Frontal cortex (tissue), 4 donors: ENCODE measurements around the gene THOC6. TPM values are rescaled to one million over a fixed set of nuclear protein-coding genes. Genes with fewer than 3 reads are reported as not detected.

ENCODE experiments used
- DNase-seq, 2 donors: peaks; one replicate each; pipeline ENCODE4 v3.0.0; 2012; ENCODE audit warnings: low spot score in 2 of 2
- FAIRE-seq: peaks from 2 replicates; lab custom pipeline; 2012; peaks lifted over from hg19 to GRCh38; lab: Jason Lieb, UNC
- total RNA-seq: library from RNA; depleted of rRNA; stranded (reverse); fragments of >200 nt; gene quantifications from one replicate; pipeline ENCODE4 v1.2.3, GENCODE V29; 2014
- donor health status: control.
- donor health status: control.
- donor health status: control.

Gene THOC6
- total RNA-seq, 1 donor from 2014 or later, result 6.1 TPM

DNA sequence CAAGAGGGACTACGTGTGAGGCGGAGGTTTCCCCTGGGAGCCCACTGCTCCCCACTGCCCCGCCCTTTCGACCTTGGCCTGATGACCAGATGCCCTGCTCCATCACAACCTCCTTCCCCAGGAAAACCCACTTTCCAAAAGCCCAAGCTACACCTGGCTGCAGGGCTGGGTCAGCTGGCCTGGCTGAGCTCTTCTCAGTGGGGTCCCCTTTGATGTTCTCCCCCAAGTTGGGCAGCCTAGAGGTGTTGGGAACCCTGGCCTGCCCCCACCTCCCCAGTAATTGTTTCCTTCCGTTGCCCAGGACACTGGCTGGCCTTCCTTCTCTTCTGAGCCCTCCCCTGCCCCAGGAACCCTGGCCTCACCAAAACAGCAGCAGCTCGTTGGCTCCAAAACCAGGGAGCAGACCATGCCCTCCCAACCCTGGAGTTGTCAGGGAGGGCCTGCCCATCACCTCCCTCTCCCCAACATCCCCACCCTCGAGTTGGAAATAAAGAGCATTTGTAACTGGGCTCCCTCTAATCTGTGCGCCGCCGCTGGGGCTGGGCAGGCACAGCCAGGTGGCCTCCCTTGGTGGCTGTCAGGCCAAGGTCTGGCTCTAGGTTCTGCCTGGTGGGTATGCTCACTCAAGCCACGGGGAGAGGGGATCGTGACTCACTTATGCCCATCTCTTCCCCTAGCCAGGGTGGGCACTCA, 9.7 kb upstream of the THOC6 start:
- FAIRE-seq, result no peak
- no peak for DNase-seq

DNA sequence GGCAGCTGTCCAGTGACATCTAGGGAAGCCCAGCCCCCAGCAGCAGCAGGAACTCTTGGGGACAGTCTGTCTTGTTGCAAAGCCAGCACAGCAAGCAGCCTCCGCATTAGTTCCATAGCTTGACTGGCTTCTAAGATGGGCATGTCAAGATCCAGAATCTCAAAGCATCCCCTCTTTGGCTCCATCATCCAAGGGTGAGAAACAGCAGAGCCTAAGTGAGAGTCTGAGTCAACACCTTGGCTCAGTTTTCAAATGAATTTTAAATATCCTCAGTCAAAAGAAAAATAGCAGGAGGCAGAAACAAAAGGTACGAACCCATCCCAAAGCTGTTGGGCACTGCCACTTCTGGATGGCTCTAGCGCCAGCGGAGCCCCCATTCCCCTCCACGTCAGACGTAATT, 8.9 kb upstream of the THOC6 start:
- no peak for DNase-seq
- FAIRE-seq, result no peak

DNA sequence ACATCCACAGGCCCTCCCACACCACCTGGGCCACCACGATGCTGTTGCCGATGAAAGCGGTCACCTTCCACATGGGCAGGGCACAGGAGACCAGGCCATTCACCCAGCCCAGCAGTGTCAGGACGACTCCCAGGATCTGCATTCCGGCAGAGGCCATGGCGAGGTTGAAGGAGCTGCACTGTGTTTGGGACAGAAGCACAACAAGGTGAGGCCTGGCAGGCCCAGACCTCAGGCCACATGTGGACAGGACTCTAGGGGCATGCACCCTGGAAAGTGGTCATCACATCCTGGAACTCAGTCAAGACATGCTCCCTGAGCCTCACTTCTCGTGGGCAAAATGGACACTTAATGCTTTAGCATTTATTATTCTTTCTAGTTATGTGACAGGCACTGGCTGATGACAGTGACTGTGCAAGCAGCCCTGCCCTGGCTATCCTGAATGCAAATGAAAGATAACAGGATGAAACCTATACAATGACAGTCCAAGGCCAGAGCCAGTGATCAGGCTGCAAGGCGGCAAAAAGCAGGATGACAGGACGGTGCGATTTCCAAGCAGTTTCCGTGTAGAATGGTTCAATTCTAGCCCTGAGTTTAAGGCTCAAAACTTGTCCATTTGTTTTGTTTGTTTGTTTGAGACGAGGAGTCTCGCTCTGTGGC, 7.8 kb upstream of the THOC6 start:
- FAIRE-seq, result no peak
- no peak for DNase-seq

DNA sequence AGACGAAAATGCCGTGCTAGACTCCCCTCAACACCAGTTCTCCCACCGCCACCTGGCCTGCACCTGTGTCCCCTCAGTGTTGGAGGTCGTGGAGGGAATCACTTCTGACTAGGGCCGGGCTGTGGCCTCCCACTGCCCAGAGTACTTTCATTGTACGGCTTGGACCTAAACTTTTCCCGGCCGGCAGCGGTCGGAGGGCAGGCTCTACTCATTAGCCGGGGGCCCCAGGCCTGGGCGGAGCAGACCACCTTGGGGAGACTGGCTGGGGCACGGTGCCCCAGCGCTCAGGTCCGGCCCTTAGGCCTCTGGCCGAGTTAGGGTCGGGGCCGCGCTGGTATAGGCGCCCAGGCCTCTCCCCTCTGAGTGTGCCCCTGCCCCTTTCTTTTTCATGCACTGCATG, 6.5 kb upstream of the THOC6 start:
- no peak for DNase-seq

DNA sequence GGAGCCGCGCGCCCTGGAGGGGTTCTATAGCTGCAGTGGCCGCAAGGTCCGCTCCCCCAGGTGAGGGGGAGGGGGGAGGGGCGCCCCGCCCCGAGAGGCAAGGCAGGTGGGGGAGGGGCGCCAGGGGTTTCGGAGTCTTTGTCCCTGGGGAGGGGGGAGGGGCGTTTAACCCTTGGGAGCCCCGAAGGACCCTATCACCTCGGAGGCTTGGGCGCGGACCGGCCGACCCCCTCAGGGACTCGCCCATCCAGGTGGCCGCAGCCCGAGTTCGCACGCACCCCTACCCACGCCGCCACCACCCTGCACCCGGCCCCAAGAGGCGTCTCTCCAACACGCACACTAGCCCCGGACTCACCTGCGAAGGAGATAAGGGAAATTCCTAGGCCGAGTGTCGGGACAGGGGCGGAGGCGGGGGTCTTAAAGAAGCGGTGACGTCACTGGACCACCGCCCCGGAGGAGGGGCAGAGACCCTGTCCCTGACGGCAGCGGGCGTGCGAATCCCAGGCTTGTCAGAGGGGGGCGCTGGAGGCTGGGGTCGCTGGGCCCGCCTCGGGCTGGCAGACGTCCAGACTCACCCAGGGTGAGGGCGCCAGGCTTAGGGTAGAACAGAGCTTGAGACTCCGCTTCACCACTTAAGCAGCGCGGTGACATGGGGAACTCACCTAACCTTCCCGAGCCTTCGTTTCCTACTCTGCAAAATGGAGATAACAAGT, 5.9 kb upstream of the THOC6 start, which contains the start of gene CLDN6:
CLDN6 (minus strand) TSS at position 390 of the 713 bp plus-strand sequence. CDS start 2,162 bp downstream, outside the sequence.
- FAIRE-seq (no peak), DNase-seq (no peak)

More for the DNA sequence above, 6.5 kb upstream of the THOC6 start:
- no peak for FAIRE-seq

DNA sequence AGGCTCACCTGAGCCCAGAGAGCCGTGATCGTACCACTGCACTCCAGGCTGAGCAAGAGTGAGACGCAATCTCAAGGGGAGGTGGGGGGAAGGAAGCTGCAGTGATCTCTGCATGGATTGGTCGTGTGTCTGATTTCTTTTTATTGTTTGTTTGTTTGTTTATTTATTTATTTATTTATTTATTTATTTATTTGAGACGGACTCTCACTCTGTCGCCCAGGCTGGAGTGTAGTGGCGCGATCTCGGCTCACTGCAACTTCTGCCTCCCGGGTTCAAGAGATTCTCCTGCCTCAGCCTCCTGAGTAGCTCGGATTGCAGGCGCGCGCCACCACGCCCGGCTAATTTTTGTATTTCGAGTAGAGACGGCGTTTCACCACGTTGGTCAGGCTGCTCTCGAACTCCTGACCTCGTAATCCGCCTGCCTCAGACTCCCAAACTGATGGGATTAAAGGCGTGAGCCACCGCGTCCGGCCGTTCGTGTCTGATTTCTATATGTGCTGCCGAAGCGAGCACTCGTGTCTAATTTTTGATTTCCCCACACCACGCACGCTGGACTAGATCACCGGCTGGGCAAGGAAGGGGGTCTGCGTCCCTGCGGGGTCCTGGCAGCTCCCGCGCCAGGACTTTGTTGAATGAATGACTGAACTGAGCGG, 4.1 kb upstream of the THOC6 start:
- FAIRE-seq (no peak), DNase-seq (no peak)

DNA sequence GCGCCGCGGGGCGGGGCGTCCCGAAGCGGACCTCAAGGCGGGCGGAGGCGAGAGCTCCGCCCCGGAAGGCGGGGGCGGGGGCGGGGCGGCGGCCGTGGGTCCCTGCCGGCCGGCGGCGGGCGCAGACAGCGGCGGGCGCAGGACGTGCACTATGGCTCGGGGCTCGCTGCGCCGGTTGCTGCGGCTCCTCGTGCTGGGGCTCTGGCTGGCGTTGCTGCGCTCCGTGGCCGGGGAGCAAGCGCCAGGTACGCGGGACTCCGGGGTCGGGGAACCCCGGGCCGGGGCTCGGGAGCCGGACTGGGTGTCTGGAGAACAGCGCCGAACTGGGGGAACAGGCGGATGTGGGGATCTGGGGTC, 3.6 kb upstream of the THOC6 start, which contains the start of gene TNFRSF12A:
TNFRSF12A (plus strand) TSS at position 122 of the 357 bp plus-strand sequence; CDS start at position 152, 30 bp downstream.
- FAIRE-seq (no peak), DNase-seq (peak; percentile 83 to 91)

DNA sequence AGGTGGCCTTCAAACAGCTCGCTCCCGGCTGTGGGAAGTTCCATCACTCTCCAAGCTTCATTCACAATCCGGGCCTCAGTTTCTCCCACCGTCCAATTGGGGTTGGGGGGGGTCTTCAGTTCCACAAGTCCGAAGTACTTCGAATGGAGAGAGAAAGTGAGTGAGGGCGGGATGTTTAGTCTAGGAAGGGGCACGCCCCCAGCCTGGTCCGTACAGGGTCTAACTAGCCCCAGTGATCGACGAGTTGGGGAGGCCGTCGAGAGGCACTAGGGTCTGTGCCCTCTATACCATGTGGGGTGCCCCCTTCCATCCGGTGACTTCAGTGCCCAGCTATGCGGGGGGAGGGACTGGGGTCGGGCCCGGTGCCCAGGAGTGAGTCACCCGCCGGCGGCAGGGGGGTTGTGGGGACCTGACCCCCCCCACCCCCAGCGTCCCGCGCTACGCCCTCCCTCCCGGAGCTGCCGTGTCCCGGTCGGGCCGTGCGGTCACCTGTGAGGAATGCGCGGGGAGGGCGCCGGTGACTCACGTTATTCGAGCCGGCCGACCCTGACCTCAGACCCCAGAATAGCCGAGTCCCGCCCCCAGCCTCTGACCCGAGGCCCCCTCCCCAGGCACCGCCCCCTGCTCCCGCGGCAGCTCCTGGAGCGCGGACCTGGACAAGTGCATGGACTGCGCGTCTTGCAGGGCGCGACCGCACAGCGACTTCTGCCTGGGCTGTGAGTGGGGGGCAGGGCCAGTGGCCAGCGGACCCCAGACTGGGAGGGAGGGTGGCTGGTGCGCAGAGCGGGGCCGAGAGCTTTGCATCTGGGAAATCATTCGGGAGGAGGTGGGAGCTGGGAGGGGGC, 3.0 kb upstream of the THOC6 start:
- peak; percentile 77 to 83 for DNase-seq
- FAIRE-seq, result no peak

DNA sequence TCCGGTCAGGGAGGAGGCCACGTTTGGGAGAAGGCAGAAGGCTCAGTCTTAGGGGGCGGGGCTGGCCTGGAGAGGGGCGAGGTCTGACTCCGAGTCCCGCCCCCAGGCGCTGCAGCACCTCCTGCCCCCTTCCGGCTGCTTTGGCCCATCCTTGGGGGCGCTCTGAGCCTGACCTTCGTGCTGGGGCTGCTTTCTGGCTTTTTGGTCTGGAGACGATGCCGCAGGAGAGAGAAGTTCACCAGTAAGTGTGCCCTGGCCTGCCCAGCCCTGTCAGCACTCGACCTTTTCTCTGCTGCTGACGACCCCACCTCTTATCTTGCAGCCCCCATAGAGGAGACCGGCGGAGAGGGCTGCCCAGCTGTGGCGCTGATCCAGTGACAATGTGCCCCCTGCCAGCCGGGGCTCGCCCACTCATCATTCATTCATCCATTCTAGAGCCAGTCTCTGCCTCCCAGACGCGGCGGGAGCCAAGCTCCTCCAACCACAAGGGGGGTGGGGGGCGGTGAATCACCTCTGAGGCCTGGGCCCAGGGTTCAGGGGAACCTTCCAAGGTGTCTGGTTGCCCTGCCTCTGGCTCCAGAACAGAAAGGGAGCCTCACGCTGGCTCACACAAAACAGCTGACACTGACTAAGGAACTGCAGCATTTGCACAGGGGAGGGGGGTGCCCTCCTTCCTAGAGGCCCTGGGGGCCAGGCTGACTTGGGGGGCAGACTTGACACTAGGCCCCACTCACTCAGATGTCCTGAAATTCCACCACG, 2.2 kb upstream of the THOC6 start:
- FAIRE-seq (no peak), DNase-seq (no peak)

DNA sequence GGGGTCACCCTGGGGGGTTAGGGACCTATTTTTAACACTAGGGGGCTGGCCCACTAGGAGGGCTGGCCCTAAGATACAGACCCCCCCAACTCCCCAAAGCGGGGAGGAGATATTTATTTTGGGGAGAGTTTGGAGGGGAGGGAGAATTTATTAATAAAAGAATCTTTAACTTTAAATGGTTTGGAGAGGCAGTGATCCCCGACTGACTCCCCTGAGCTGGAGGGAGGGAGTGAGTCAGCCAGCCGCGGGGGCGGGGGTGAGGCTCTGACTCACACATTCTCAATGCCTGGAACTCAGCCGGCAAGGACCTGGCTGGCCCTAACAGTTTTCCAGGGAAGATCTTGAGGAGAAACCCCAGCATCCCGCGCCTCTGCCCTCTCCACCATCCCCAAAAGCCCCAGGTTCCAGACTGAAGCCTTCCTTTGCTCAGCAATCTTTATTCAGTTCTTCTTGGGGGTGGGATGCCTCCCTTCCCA, 1.6 kb upstream of the THOC6 start:
- no peak for FAIRE-seq
- peak in 1 of 2 donors; percentile 81 for DNase-seq

DNA sequence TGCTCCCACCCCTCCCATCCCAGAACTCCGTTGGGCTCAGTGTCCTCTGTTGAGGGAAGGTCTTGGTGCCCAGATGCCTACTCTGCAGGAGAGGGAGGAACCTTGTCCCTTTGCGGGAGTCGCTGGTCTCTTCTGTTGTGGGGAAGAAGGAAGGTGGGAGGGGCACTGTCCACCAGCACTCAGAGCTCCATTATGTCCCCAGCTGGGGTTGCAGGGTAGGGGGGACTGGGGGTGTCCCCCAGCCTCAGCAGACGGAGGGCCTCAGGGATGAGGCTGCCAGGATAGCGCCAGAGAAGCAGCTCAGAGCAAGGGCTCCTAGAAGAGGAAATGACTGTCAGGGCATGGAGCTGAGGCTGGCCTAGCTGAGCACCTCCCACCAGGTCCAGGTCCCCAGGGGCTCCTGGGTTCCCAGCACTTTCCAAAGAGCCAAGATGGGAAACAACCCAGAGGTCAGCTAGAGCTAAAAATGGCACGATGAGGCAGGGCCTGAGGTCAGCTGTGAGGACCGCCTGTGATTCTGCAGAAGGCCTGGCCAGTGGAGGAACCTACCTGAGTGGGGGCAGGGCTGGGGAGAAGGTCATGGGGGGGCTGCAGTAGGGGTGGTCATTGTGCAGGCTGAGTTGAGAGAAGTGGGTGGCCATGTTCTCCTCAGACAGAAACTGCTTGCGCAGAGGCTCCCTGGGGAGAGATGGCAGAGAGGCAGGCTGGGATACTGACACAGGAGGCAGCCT, 986 bp upstream of the THOC6 start:
- DNase-seq (peak in 1 of 2 donors; percentile 35), FAIRE-seq (no peak)

DNA sequence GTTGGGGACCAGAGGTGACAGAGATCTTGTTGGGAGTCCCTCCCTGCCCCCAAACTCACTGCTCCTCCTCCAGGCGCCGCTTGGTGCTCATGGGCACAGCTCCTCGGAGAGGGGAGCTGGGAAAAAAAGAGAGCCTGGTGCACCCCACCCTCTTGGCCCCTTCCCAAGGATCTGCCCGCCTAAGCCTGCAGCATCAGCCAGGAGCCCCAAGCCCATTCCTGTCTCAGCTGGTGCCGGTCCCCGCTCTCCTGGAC, 493 bp upstream of the THOC6 start:
- FAIRE-seq (no peak), DNase-seq (peak in 1 of 2 donors; percentile 52)

DNA sequence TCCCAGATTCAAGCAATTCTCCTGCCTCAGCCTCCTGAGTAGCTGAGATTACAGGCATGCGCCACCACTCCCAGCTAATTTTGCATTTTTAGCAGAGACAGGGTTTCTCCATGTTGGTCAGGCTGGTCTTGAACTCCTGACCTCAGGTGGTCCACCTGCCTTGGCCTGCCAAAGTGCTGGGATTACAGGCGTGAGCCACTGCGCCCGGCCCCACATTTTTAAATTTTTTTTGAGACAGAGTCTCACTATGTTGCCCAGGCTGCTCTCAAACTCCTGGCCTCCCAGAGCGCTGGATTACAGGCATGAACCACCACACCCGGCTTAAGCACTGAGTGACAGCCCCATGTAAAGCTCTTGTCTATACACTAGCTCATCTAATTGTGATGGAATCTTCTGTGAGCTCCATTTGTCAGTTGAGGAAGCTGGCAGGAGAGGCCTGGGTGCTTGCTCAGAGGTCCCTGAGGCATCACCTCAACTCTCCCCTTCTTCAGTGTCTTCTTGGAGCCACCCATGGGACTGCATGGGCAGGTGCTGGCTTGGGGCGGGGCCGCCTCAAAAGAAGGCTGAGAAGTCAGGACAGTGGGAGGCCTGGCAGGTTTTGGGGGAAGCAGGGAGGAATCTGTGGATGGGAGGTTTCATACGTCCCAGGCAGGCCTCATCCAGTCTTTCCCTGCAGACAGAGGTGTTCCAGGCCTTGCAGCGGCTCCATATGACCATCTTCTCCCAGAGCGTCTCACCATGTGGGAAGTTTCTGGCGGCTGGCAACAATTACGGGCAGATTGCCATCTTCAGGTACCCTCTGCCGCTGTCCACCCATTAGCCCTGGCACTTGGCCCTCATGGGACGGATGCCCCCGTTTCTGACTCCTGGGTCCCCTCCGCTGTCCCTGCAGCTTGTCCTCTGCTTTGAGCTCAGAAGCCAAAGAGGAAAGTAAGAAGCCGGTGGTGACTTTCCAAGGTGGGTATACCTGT, 1.5 kb downstream of the THOC6 start:
- FAIRE-seq (no peak), DNase-seq (no peak)

DNA sequence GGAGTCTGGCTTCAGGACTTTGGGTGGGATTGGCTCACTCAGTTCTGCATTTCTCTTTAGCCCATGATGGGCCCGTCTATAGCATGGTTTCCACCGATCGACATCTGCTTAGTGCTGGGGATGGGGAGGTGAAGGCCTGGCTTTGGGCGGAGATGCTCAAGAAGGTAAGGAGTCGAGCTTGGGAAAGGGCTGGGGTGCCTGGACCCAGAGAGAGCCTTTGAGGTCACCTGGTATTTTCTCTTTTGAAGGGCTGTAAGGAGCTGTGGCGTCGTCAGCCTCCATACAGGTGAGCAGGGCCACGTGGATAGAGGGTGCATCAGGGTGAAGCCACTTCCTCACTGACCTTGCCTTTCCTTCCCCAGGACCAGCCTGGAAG, 2.2 kb downstream of the THOC6 start:
- DNase-seq (no peak), FAIRE-seq (no peak)

DNA sequence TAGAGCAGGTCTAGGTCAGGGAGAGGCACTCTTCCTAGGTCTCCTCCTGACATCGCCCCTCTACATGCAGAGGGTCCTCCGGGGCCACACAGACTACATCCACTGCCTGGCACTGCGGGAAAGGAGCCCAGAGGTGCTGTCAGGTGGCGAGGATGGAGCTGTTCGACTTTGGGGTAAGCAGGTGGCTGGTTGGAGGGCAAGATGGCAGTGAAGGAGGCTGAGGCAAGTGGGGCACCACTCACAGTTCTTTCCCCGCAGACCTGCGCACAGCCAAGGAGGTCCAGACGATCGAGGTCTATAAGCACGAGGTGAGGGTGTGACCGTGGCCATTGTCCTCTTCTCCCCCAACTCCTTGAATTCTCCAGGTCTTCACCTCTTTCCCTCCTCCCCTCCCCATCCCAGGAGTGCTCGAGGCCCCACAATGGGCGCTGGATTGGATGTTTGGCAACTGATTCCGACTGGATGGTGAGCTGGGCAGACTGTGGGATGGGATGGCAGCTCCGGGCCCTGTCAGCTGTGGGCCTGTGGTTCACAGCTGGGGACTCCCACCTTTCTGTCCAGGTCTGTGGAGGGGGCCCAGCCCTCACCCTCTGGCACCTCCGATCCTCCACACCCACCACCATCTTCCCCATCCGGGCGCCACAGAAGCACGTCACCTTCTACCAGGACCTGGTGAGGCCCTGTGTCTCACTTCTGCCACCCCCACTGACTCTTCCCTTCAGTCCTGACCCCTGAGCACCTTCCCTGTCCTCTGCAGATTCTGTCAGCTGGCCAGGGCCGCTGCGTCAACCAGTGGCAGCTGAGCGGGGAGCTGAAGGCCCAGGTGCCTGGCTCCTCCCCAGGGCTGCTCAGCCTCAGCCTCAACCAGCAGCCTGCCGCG, 3.0 kb downstream of the THOC6 start:
- DNase-seq (no peak), FAIRE-seq (no peak)

DNA sequence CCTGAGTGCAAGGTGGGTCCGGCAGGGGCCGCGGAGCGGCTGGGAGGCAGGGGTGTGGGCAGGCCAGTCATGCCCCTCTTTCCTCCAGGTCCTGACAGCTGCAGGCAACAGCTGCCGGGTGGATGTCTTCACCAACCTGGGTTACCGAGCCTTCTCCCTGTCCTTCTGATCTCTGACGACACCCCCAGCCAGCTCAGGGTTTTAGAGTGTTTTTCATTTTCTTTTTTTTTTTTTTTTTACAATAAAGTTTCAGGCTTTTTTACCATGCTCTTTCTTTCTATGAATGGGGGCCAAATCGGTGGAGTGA, 3.6 kb downstream of the THOC6 start:
- no peak for FAIRE-seq
- no peak for DNase-seq
